Neural cell (in vitro differentiated cells): ENCODE measurements around the gene COG2.

Experiments
- EP300 ChIP-seq: fragments of 450-650 bp; conservative IDR thresholded peaks from 2 replicates; pipeline ENCODE4 v1.6.1; 2014; ENCODE audit warnings: antibody characterized with exemption, mild to moderate bottlenecking, moderate library complexity; ENCODE audit not compliant: poor library complexity, severe bottlenecking
- EZH2 ChIP-seq: fragments of 200-600, 300-800 bp; shearing (Covaris generic), sonication (generic); IDR thresholded peaks from 2 replicates; pipeline ENCODE4 v1.6.1; 2014; ENCODE audit warnings: antibody characterized with exemption, low read length, borderline replicate concordance, mild to moderate bottlenecking; ENCODE audit not compliant: insufficient read depth, poor library complexity, severe bottlenecking
- POLR2AphosphoS5 ChIP-seq: IDR thresholded peaks from 2 replicates; pipeline ENCODE4 v1.6.1; 2012
- SMC3 ChIP-seq: fragments of 450-650 bp; conservative IDR thresholded peaks from 2 replicates; pipeline ENCODE4 v1.6.1; 2014; ENCODE audit warnings: antibody characterized with exemption, mild to moderate bottlenecking, moderate library complexity; ENCODE audit not compliant: poor library complexity
- TAF1 ChIP-seq: IDR thresholded peaks from 2 replicates; pipeline ENCODE4 v1.6.1; 2012; ENCODE audit warnings: low read depth
- TF ChIP-seq, protein P1 (sequence below): fragments of 450-650 bp; IDR thresholded peaks from 2 replicates; pipeline ENCODE4 v1.5.1; 2014; ENCODE audit warnings: antibody characterized with exemption, mild to moderate bottlenecking, moderate library complexity; ENCODE audit not compliant: poor library complexity, severe bottlenecking
- TF ChIP-seq, protein P2 (sequence below): IDR thresholded peaks from 2 replicates; pipeline ENCODE4 v1.6.1; 2012; ENCODE audit warnings: borderline replicate concordance

DNA sequence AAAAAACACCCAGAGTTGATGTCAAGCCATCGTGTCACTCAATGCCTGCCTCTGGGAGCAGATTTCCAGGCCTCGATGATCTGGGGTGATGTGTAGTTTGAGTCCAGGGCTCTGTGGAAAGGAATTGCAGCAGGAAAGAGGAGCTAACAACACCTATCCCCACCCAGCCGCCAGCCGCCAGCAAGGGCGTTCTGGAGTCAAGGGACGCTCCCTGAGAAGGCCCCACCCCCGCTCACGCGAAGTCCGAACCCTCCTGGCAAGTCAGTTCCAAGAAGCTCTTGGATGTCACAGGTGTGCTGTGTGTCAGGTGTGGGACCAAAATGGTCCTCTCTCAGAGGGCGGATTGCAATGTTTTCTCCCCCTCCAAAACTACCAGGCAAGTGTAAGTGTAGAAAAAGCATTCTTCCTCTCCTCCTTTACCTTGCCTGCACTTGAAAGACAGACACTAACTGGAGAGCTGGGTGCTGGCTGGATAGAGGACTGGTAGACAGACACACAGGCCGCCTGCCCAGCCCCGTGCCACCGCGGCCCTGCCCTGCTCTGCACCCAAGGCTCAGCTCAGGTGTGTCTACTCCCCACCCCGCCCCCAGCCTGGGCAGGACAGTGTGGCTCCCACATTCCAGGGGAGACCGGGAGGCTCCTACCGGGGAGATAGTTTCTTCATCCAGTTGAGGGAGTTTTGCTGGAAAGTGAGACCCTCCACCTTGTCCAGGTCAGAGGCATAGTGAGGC, 63.2 kb downstream of the COG2 start:
- TF ChIP-seq, protein P1, sequence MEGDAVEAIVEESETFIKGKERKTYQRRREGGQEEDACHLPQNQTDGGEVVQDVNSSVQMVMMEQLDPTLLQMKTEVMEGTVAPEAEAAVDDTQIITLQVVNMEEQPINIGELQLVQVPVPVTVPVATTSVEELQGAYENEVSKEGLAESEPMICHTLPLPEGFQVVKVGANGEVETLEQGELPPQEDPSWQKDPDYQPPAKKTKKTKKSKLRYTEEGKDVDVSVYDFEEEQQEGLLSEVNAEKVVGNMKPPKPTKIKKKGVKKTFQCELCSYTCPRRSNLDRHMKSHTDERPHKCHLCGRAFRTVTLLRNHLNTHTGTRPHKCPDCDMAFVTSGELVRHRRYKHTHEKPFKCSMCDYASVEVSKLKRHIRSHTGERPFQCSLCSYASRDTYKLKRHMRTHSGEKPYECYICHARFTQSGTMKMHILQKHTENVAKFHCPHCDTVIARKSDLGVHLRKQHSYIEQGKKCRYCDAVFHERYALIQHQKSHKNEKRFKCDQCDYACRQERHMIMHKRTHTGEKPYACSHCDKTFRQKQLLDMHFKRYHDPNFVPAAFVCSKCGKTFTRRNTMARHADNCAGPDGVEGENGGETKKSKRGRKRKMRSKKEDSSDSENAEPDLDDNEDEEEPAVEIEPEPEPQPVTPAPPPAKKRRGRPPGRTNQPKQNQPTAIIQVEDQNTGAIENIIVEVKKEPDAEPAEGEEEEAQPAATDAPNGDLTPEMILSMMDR, result no peak
- TF ChIP-seq EZH2, result no peak
- no peak for TF ChIP-seq EP300
- no peak for TF ChIP-seq SMC3
- TF ChIP-seq, protein P2, sequence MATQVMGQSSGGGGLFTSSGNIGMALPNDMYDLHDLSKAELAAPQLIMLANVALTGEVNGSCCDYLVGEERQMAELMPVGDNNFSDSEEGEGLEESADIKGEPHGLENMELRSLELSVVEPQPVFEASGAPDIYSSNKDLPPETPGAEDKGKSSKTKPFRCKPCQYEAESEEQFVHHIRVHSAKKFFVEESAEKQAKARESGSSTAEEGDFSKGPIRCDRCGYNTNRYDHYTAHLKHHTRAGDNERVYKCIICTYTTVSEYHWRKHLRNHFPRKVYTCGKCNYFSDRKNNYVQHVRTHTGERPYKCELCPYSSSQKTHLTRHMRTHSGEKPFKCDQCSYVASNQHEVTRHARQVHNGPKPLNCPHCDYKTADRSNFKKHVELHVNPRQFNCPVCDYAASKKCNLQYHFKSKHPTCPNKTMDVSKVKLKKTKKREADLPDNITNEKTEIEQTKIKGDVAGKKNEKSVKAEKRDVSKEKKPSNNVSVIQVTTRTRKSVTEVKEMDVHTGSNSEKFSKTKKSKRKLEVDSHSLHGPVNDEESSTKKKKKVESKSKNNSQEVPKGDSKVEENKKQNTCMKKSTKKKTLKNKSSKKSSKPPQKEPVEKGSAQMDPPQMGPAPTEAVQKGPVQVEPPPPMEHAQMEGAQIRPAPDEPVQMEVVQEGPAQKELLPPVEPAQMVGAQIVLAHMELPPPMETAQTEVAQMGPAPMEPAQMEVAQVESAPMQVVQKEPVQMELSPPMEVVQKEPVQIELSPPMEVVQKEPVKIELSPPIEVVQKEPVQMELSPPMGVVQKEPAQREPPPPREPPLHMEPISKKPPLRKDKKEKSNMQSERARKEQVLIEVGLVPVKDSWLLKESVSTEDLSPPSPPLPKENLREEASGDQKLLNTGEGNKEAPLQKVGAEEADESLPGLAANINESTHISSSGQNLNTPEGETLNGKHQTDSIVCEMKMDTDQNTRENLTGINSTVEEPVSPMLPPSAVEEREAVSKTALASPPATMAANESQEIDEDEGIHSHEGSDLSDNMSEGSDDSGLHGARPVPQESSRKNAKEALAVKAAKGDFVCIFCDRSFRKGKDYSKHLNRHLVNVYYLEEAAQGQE, result no peak
- TF ChIP-seq POLR2AphosphoS5, result no peak
- no peak for TF ChIP-seq TAF1
